PC-9 (cell line): ENCODE measurements around the gene TPRKB. TPM values are rescaled to one million over a fixed set of nuclear protein-coding genes. Genes with fewer than 3 reads are reported as not detected.
"Not testable (repeated sequence)": the region's sequence is repeated elsewhere in the genome, so short reads cannot be mapped to it uniquely, and the experiment has no call there.

Experiments used
- BruUV-seq: library from RNA; stranded (reverse); fragments of 400-500 nt; replicated peaks from 2 replicates; lab custom pipeline; 2021; lab: Mats Ljungman, UMichigan
- CTCF ChIA-PET: fragments of 300-600 bp; sonication (Branson Sonifier 250); formaldehyde crosslinking; loops from one replicate; lab custom pipeline; 2022; ENCODE audit warnings: antibody characterized with exemption; lab: Charles Lee
- POLR2A ChIA-PET: fragments of 300-600 bp; sonication (Branson Sonifier 250); formaldehyde crosslinking; loops from one replicate; lab custom pipeline; 2022; ENCODE audit warnings: antibody characterized with exemption; ENCODE audit not compliant: unreplicated experiment; lab: Charles Lee
- DNase-seq, 2 experiments: peaks; one replicate each; pipeline versions ENCODE4 v3.0.0 to v3.0.0-alpha.2; 2015 to 2022; ENCODE audit warnings: mixed read lengths in 1 of 2
- H2AFZ ChIP-seq: fragments of 200-600 bp; sonication (generic); 2 replicates; pipeline ENCODE4 v1.8.1; 2017; ENCODE audit warnings: antibody characterized with exemption
- H3F3A ChIP-seq: fragments of 200-600 bp; sonication (generic); 2 replicates; pipeline ENCODE4 v1.8.1; 2017; ENCODE audit warnings: antibody characterized with exemption, mild to moderate bottlenecking, low read depth; ENCODE audit not compliant: insufficient read depth
- H3K27ac ChIP-seq: fragments of 200-600 bp; sonication (generic); 2 replicates; pipeline ENCODE4 v1.6.1; 2016; ENCODE audit warnings: mixed run types
- H3K27me3 ChIP-seq: fragments of 200-600 bp; sonication (generic); 2 replicates; pipeline ENCODE4 v1.6.1; 2016; ENCODE audit warnings: low read depth, mixed run types; ENCODE audit not compliant: insufficient read depth
- H3K36me3 ChIP-seq: fragments of 200-600 bp; sonication (generic); 2 replicates; pipeline ENCODE4 v1.6.1; 2016; ENCODE audit warnings: low read depth, mixed run types
- H3K4me1 ChIP-seq: fragments of 200-600 bp; sonication (generic); replicated peaks from 2 replicates; pipeline ENCODE4 v1.6.1; 2016; ENCODE audit warnings: mixed run types; ENCODE audit not compliant: insufficient read depth
- H3K4me2 ChIP-seq: fragments of 200-600 bp; sonication (generic); 2 replicates; pipeline ENCODE4 v1.6.1; 2017; ENCODE audit warnings: mixed run types
- H3K4me3 ChIP-seq: fragments of 200-600 bp; sonication (generic); 2 replicates; pipeline ENCODE4 v1.6.1; 2016; ENCODE audit warnings: mixed run types
- H3K79me2 ChIP-seq: fragments of 200-600 bp; sonication (generic); 2 replicates; pipeline ENCODE4 v1.6.1; 2017; ENCODE audit warnings: low read depth, mixed run types
- H3K9me2 ChIP-seq: fragments of 200-600 bp; sonication (generic); 2 replicates; pipeline ENCODE4 v1.8.1; 2017; ENCODE audit warnings: mild to moderate bottlenecking; ENCODE audit not compliant: insufficient read depth
- H3K9me3 ChIP-seq: fragments of 200-600 bp; sonication (generic); 2 replicates; pipeline ENCODE4 v1.8.1; 2016; ENCODE audit warnings: low read depth; ENCODE audit not compliant: insufficient read depth
- H4K20me1 ChIP-seq: fragments of 200-600 bp; sonication (generic); 2 replicates; pipeline ENCODE4 v1.8.1; 2017; ENCODE audit not compliant: insufficient read depth
- CTCF ChIP-seq: fragments of 200-600 bp; sonication (generic); conservative IDR thresholded peaks from 2 replicates; pipeline ENCODE4 v1.6.1; 2017; ENCODE audit warnings: mixed run types, antibody characterized with exemption, mild to moderate bottlenecking, moderate library complexity
- EZH2 ChIP-seq: fragments of 200-600 bp; sonication (generic); IDR thresholded peaks from 2 replicates; pipeline ENCODE4 v1.8.0; 2017; ENCODE audit warnings: antibody characterized with exemption, low read depth
- intact Hi-C: fragments of 100-400 bp; cut with micrococcal nuclease; formaldehyde crosslinking; loops from one replicate; pipeline ENCODE4 v1.10.0; 2022; ENCODE audit not compliant: unreplicated experiment
- total RNA-seq: library from RNA; stranded (reverse); gene quantifications from 2 replicates; pipeline ENCODE4 v1.2.3, GENCODE V29; 2021

TPRKB gene
- total RNA-seq, 1 experiment from 2014 or later: 33.8 TPM

- Histone ChIP-seq H2AFZ (no peak overlapping the region), H3K79me2 (no peaks in the 10 kb centered on the region), H3K4me1 (no peaks in the 10 kb centered on the region), H3K27me3 (peaks cover 56% of the 10 kb centered on the region), H4K20me1 (no peaks in the 10 kb centered on the region), H3K27ac (no peak overlapping the region), H3K9me3 (0 out of 2 replicates have a peak, but pooled peaks cover 9% of the 10 kb centered on the region), H3K9me2 (no peaks in the 10 kb centered on the region), H3K4me3 (no peak overlapping the region), H3K36me3 (no peaks in the 10 kb centered on the region), H3K4me2 (no peak overlapping the region), H3F3A (no peaks in the 10 kb centered on the region)
- no TSS peak for BruUV-seq
- TF ChIP-seq CTCF (no peak), EZH2 (no peak)
- ChIA-PET CTCF (no interaction called here), POLR2A (no interaction called here)
- DNase-seq: no peak
- intact Hi-C loops: no loop called here
These were observed 18.1 kb downstream of the TPRKB start for GRCh38 chr2:73718851-73719621.

GRCh38 chr2:73718421-73718820, 18.7 kb downstream of the TPRKB start:
- Histone ChIP-seq H3K27me3 (peaks cover 56% of the 10 kb centered on the region), H3K4me1 (no peaks in the 10 kb centered on the region), H3K9me3 (0 out of 2 replicates have a peak, but pooled peaks cover 9% of the 10 kb centered on the region), H3F3A (no peaks in the 10 kb centered on the region), H3K79me2 (no peaks in the 10 kb centered on the region), H3K36me3 (no peaks in the 10 kb centered on the region), H3K4me3 (no peak overlapping the region), H3K9me2 (no peaks in the 10 kb centered on the region), H3K27ac (no peak overlapping the region), H2AFZ (no peak overlapping the region), H4K20me1 (no peaks in the 10 kb centered on the region), H3K4me2 (no peak overlapping the region)
- CTCF ChIA-PET: no interaction called here
- intact Hi-C loops: no loop called here
- no TSS peak for BruUV-seq
- TF ChIP-seq EZH2: no peak
- POLR2A ChIA-PET: no interaction called here
- DNase-seq: no peak

- H3K79me2 ChIP-seq, H3K9me2 ChIP-seq, H2AFZ ChIP-seq, intact Hi-C loops, H3K27ac ChIP-seq, H3K4me3 ChIP-seq, H4K20me1 ChIP-seq, BruUV-seq, H3K4me2 ChIP-seq, H3F3A ChIP-seq, H3K4me1 ChIP-seq, H3K9me3 ChIP-seq, CTCF ChIA-PET, DNase-seq, H3K36me3 ChIP-seq, POLR2A ChIA-PET: not testable (repeated sequence)
- peaks cover 59% of the 10 kb centered on the region for H3K27me3 ChIP-seq
These were observed 19.4 kb downstream of the TPRKB start for GRCh38 chr2:73717695-73718094.

- Histone ChIP-seq H3K27ac (no peak overlapping the region), H3K27me3 (peaks cover 63% of the 10 kb centered on the region), H3K4me3 (no peak overlapping the region), H3K9me3 (0 out of 2 replicates have a peak, but pooled peaks cover 9% of the 10 kb centered on the region), H3K36me3 (no peaks in the 10 kb centered on the region), H3K9me2 (no peaks in the 10 kb centered on the region), H4K20me1 (no peaks in the 10 kb centered on the region), H3K4me2 (no peak overlapping the region), H3F3A (no peaks in the 10 kb centered on the region), H3K79me2 (no peaks in the 10 kb centered on the region), H3K4me1 (no peaks in the 10 kb centered on the region), H2AFZ (no peak overlapping the region)
- intact Hi-C loops: no loop called here
- ChIA-PET POLR2A (no interaction called here), CTCF (no interaction called here)
- TF ChIP-seq EZH2 (no peak), CTCF (no peak)
- DNase-seq: no peak
- no TSS peak for BruUV-seq
These were observed 19.9 kb downstream of the TPRKB start for GRCh38 chr2:73717251-73717606.
